BJ (cell line): ENCODE results near the gene TRIM59. TPM values are rescaled to one million over a fixed set of nuclear protein-coding genes. Genes with fewer than 3 reads are reported as not detected.

ENCODE experiments used
- CTCF ChIA-PET: fragments of 350-600 bp; formaldehyde crosslinking; extraction: SDS; loops from one replicate; lab custom pipeline; 2021; ENCODE audit warnings: antibody characterized with exemption, inconsistent platforms; lab: Yijun Ruan, JAX
- POLR2A ChIA-PET: fragments of 300-600 bp; sonication (Branson Sonifier 250); formaldehyde crosslinking; extraction: SDS; loops from one replicate; lab custom pipeline; 2021; ENCODE audit warnings: antibody characterized with exemption; lab: Charles Lee
- DNase-seq: peaks from one replicate; pipeline ENCODE4 v3.0.0-alpha.2; 2011; ENCODE audit warnings: low read depth
- H3K27me3 ChIP-seq: 2 replicates; pipeline ENCODE4 v1.6.0; 2011; ENCODE audit warnings: low read length; ENCODE audit not compliant: control insufficient read depth, insufficient read depth
- H3K36me3 ChIP-seq: 2 replicates; pipeline ENCODE4 v1.5.1; 2011; ENCODE audit warnings: low read length; ENCODE audit not compliant: control insufficient read depth, insufficient read depth
- H3K4me3 ChIP-seq: 2 replicates; pipeline ENCODE4 v1.5.1; 2011; ENCODE audit warnings: low read depth, mild to moderate bottlenecking, control low read depth, low read length
- polyA plus RNA-seq: library from polyadenylated mRNA; depleted of rRNA; stranded (reverse); fragments of >200 nt; gene quantifications from 2 replicates; pipeline ENCODE4 v1.2.3, GENCODE V29; 2011; rRNA removed
- small RNA-seq: library from RNA; depleted of rRNA; stranded (forward); fragments of <200 nt; gene quantifications from one replicate; pipeline ENCODE3, GENCODE V24; 2012; ENCODE audit warnings: low replicate concordance, low read depth; ENCODE audit not compliant: insufficient read length
- TF ChIP-seq, protein P1 (sequence below): IDR thresholded peaks from 2 replicates; pipeline ENCODE4 v1.5.1; 2011; ENCODE audit warnings: low read depth, mild to moderate bottlenecking, control low read depth, inconsistent platforms, low read length, moderate library complexity; ENCODE audit not compliant: insufficient read depth

The TRIM59 gene
- polyA plus RNA-seq, 1 experiment: 10.3 TPM

DNA sequence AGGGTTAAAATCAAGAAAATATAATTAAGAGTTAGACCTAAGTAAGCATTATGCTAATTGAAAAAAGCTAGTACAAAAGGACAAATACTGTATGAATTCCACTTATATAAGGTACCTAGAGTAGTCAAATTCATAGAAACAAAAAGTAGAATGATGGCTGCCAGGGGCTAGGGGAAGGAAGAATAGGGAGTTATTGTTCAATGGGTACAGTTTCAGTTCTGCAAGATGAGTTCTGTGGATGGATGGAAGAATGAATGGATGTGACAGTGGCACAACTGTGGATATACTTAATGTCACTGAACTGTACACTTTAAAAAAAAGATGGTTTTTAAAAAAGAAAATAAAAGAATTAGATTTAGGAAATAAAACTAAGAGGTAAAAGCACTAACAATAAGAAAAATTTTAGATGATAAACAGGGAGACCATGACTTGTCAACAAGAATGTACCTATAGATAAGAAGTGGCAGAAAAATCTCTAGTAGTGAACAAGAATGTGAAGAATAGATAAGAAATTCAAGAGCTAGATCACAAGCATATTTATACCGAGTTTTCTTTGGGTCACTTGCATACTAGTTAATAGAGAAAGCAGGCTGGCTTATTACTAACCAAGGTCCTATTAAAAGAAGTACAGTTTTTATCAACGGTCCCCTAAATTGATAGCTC lies 56.1 kb downstream of the TRIM59 start:
- CTCF ChIA-PET: no interaction called here

DNA sequence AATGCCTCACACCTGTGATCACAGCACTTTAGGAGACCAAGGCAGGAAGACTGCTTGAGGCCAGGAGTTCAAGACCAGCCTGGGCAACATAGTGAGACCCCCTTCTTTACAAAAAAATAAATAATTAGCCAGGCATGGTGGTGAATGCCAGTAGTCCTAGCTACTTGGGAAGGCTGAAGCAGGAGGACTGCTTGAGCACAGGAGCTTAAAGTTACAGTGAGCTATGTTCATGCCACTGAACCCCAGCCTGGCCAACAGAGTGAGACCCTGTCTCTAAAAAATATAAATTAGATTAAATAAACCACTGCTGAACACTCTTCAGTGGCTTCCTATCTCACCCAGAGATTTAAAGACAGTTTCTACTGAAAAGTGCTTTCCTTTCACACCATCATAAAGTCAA lies 56.8 kb downstream of the TRIM59 start:
- CTCF ChIA-PET: no interaction called here
- POLR2A ChIA-PET: no interaction called here

More for the DNA sequence above, 56.1 kb downstream of the TRIM59 start:
- POLR2A ChIA-PET: no interaction called here
- H3K27me3 ChIP-seq: no peaks in the 10 kb centered on the region
- H3K4me3 ChIP-seq: no peak overlapping the region
- TF ChIP-seq, protein P1, sequence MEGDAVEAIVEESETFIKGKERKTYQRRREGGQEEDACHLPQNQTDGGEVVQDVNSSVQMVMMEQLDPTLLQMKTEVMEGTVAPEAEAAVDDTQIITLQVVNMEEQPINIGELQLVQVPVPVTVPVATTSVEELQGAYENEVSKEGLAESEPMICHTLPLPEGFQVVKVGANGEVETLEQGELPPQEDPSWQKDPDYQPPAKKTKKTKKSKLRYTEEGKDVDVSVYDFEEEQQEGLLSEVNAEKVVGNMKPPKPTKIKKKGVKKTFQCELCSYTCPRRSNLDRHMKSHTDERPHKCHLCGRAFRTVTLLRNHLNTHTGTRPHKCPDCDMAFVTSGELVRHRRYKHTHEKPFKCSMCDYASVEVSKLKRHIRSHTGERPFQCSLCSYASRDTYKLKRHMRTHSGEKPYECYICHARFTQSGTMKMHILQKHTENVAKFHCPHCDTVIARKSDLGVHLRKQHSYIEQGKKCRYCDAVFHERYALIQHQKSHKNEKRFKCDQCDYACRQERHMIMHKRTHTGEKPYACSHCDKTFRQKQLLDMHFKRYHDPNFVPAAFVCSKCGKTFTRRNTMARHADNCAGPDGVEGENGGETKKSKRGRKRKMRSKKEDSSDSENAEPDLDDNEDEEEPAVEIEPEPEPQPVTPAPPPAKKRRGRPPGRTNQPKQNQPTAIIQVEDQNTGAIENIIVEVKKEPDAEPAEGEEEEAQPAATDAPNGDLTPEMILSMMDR: no peak
- H3K36me3 ChIP-seq: no peaks in the 10 kb centered on the region
- no peak for DNase-seq

DNA sequence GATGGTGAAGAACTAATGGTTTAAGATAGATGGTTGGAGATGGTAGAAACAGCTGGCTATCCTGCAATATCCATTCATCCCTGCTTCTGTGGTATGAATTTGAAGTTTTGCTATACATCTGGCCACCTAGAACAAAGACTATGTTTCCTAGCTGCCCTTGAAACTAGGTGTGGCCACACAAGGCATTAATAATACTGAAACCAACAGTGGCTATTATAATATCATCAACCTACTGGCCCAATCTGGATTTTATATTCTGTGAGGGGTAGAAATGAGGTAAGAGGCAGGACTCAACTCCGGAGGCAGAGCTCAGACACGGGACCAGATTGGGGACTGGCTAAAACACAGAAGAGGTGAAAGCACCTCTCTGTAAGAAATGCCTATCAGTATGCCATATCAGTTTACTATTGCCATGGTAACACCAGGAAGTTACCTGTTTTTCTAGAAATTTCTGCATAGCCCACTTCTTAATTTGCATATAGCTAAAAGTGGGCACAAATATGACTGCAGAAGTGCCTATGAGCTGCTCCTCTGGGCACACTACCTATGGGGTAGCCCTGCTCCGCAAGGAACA lies 58.9 kb downstream of the TRIM59 start:
- ChIA-PET CTCF (interaction anchor here (0.6 kb wide), 1 partner anchor 10 kb away, joined by 4 read pairs; no protein-coding TSS in a partner anchor), POLR2A (no interaction called here)
- no peak for DNase-seq
- Histone ChIP-seq H3K27me3 (no peaks in the 10 kb centered on the region), H3K36me3 (no peaks in the 10 kb centered on the region), H3K4me3 (no peak overlapping the region)
- TF ChIP-seq, protein P1: no peak

More for the DNA sequence above, 56.8 kb downstream of the TRIM59 start:
- no peaks in the 10 kb centered on the region for H3K36me3 ChIP-seq
- H3K4me3 ChIP-seq: no peak overlapping the region
- TF ChIP-seq, protein P1: no peak
- no peak for DNase-seq
- H3K27me3 ChIP-seq: no peaks in the 10 kb centered on the region

Small RNA genes lying within 50 kb of the gene (small RNA-seq; reads per million reads assigned to genes)
- gene MIR15B: 30,882 reads per million, percentile 100 among the genes with 10 or more reads in this experiment
- gene MIR16-2: 138 reads per million, percentile 92 among the genes with 10 or more reads in this experiment
- gene RNU7-136P: not detected

Other genes starting within 250 kb of the TRIM59 start
- 0.11 and 0.12 TPM in 2 replicates for gene C3orf80, start 224.4 kb downstream of the TRIM59 start, polyA plus RNA-seq
- 10.4 and 20.6 TPM in 2 replicates for gene IFT80, start 50.6 kb downstream of the TRIM59 start, polyA plus RNA-seq
- gene SMC4, start 50.1 kb downstream of the TRIM59 start, polyA plus RNA-seq: 26.1 and 41.5 TPM in 2 replicates
- gene KPNA4, start 115.8 kb upstream of the TRIM59 start, polyA plus RNA-seq: 9.8 and 20.7 TPM in 2 replicates
- not detected in 2 replicates for gene ARL14, start 227.4 kb upstream of the TRIM59 start, polyA plus RNA-seq